GM12872 (cell line): ENCODE results near the gene RGS7BP.

Source experiments
- CTCF ChIP-seq: IDR thresholded peaks from 3 replicates; pipeline ENCODE4 v1.5.1; 2011; ENCODE audit warnings: low read depth, mild to moderate bottlenecking, low read length, moderate library complexity; ENCODE audit not compliant: insufficient read depth

Gene RGS7BP

GRCh38 chr5:64612344-64612961, 106.6 kb downstream of the RGS7BP start:
- TF ChIP-seq CTCF = peak; percentile 70

DNA sequence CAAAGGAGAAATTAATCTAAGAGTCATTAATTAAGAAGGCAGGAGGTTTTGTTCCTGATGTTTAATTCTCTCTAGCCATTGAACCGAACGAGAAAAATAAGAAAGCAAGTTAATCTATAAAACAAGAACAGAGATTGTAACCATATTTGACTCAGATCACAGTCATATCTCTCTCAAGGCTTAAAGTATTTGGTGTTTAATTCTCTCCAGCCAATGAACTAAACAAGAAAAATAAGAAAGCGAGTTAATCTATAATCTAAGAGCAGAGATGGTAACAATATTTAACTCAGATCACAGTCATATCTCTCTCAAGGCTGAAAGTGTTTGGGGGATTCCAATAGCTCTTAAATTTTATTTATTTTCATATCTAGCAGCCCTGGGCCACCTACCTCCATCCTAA, 110.1 kb downstream of the RGS7BP start:
- no peak for TF ChIP-seq CTCF

GRCh38 chr5:64619609-64620008, 113.8 kb downstream of the RGS7BP start:
- TF ChIP-seq CTCF = no peak

DNA sequence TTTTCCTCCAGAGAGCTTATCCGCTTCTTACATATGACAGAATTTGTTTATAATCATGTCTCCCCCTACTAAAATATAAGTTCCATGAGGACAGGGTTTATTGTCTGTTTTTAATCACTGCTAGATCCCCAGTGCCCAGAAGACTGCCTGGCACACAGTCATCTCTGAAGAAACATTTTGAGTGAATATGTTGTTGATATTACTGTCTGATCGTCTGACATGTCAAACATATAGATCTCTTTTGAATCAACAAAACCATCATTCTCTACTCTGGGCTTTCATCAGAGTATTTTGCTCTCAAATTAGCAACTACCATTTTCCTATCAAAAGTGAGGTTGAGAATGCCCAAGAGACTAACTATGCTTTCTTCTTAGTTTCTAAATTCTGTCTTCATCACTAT, 117.2 kb downstream of the RGS7BP start:
- no peak for TF ChIP-seq CTCF

GRCh38 chr5:64625678-64626077, 119.9 kb downstream of the RGS7BP start:
- TF ChIP-seq CTCF = no peak

DNA sequence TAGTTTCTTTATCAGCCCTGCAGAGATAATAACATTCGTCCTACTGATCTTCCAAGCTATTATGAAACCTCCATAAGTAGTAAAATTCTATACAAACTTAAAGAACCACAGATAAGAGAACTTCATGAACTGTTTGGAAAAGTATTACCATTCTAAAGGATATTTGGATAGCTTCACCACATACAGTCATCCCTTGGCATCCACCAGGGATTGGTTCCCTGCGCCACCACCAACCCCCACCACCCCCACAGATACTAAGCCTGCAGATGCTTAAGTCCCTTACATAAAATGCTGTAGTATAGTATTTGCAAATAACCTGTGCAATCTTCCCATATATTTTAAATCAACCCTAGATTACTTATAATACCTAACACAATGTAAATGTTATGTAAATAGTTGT, 123.1 kb downstream of the RGS7BP start:
- TF ChIP-seq CTCF = no peak

- TF ChIP-seq CTCF = no peak
Observed at GRCh38 chr5:64629841-64630240, 124.0 kb downstream of the RGS7BP start.

GRCh38 chr5:64632251-64632650, 126.4 kb downstream of the RGS7BP start:
- no peak for TF ChIP-seq CTCF
